ENCODE measurements around the gene FGF3.

Gene FGF3

GRCh38 chr11:69810289-69811118 is 8.7 kb downstream of the FGF3 start:
- no peak overlapping the region for H3K4me3 ChIP-seq
- no peak overlapping the region for H3K27ac ChIP-seq

- Histone ChIP-seq H3K27ac (no peak overlapping the region), H3K4me3 (no peak overlapping the region)
Observed at GRCh38 chr11:69808667-69809086, 10.5 kb downstream of the FGF3 start.

GRCh38 chr11:69807106-69807815 is 12.0 kb downstream of the FGF3 start:
- H3K4me3 ChIP-seq: no peak overlapping the region
- H3K27ac ChIP-seq: no peak overlapping the region

- Histone ChIP-seq H3K27ac (no peak overlapping the region), H3K4me3 (no peak overlapping the region)
Observed at GRCh38 chr11:69804769-69805508, 14.3 kb downstream of the FGF3 start.

GRCh38 chr11:69803604-69804218 is 15.5 kb downstream of the FGF3 start:
- H3K4me3 ChIP-seq: no peak overlapping the region
- H3K27ac ChIP-seq: no peak overlapping the region

- H3K27ac ChIP-seq: no peak overlapping the region
- no peak overlapping the region for H3K4me3 ChIP-seq
Observed at GRCh38 chr11:69803022-69803421, 16.2 kb downstream of the FGF3 start.

GRCh38 chr11:69802590-69802989 is 16.6 kb downstream of the FGF3 start:
- Histone ChIP-seq H3K4me3 (no peak overlapping the region), H3K27ac (no peak overlapping the region)

- Histone ChIP-seq H3K4me3 (no peak overlapping the region), H3K27ac (no peak overlapping the region)
Observed at GRCh38 chr11:69801513-69802335, 17.5 kb downstream of the FGF3 start.

GRCh38 chr11:69800278-69800677 is 18.9 kb downstream of the FGF3 start:
- Histone ChIP-seq H3K27ac (no peak overlapping the region), H3K4me3 (no peak overlapping the region)

- no peak overlapping the region for H3K4me3 ChIP-seq
Observed at GRCh38 chr11:69799582-69799981, 19.6 kb downstream of the FGF3 start.

GRCh38 chr11:69799097-69799496 is 20.1 kb downstream of the FGF3 start:
- Histone ChIP-seq H3K27ac (no peak overlapping the region), H3K4me3 (no peak overlapping the region)

More at GRCh38 chr11:69799582-69799981, 19.6 kb downstream of the FGF3 start:
- H3K27ac ChIP-seq: no peak overlapping the region

GRCh38 chr11:69797737-69798528 is 21.3 kb downstream of the FGF3 start:
- H3K4me3 ChIP-seq: no peak overlapping the region
- no peak overlapping the region for H3K27ac ChIP-seq

GRCh38 chr11:69797156-69797555 is 22.1 kb downstream of the FGF3 start:
- Histone ChIP-seq H3K27ac (no peak overlapping the region), H3K4me3 (no peak overlapping the region)

- Histone ChIP-seq H3K27ac (no peak overlapping the region), H3K4me3 (no peak overlapping the region)
Observed at GRCh38 chr11:69796063-69796462, 23.2 kb downstream of the FGF3 start.

- Histone ChIP-seq H3K27ac (peak overlapping the region in 1 of 21 experiments; percentile 3), H3K4me3 (no peak overlapping the region)
Observed at GRCh38 chr11:69791276-69792180, 27.7 kb downstream of the FGF3 start.

GRCh38 chr11:69788956-69789355 is 30.3 kb downstream of the FGF3 start:
- no peak overlapping the region for H3K27ac ChIP-seq
- H3K4me3 ChIP-seq: no peak overlapping the region

GRCh38 chr11:69787906-69788305 is 31.3 kb downstream of the FGF3 start:
- H3K27ac ChIP-seq: no peak overlapping the region
- no peak overlapping the region for H3K4me3 ChIP-seq
